Lower leg skin (tissue), 4 donors: Measurements from ENCODE around the gene TFDP2. TPM values are rescaled to one million over a fixed set of nuclear protein-coding genes. Genes with fewer than 3 reads are reported as not detected.
"Not testable (repeated sequence)": the region's sequence is repeated elsewhere in the genome, so short reads cannot be mapped to it uniquely, and the experiment has no call there.

Experiments
- DNase-seq, 2 donors: peaks; one replicate each; pipeline ENCODE4 v3.0.0-alpha.2; 2019; ENCODE audit warnings: low spot score in 2 of 2
- H3K4me3 ChIP-seq: fragments of 200-600 bp; sonication (generic); 2 replicates; pipeline ENCODE4 v1.5.1; 2017; ENCODE audit warnings: mild to moderate bottlenecking, low read depth; ENCODE audit not compliant: poor library complexity, severe bottlenecking
- POLR2A ChIP-seq, 2 donors: fragments of 450-650 bp; IDR thresholded peaks; one replicate each; pipeline ENCODE4 v1.6.1; 2016 to 2017; ENCODE audit warnings: antibody characterized with exemption in 2 of 2, mild to moderate bottlenecking in 1 of 2, moderate library complexity in 1 of 2
- WGBS, 2 donors: methylation state at CpG; one replicate each; pipeline ENCODE4 v1.1.5; 2018; 5-methylcytosine and 5-hydroxymethylcytosine counted together
- intact Hi-C: fragments of 100-400 bp; cut with DNase I; formaldehyde crosslinking; loops from one replicate; pipeline ENCODE4 v1.15.0; 2023; ENCODE audit warnings: low total_unique reads
- total RNA-seq, 4 donors: library from RNA; depleted of rRNA; stranded (reverse); fragments of >200 nt; gene quantifications; one replicate each; pipeline ENCODE4 v1.1.0, GENCODE V29; 2016
- TF ChIP-seq, protein P1 (sequence below), 3 donors: fragments of 450-650 bp; IDR thresholded peaks; one replicate each; pipeline ENCODE4 v1.5.1; 2016; ENCODE audit warnings: antibody characterized with exemption in 3 of 3, mild to moderate bottlenecking in 3 of 3, moderate library complexity in 2 of 3

Gene TFDP2
- total RNA-seq, 4 donors from 2014 or later, result 38.6 to 84.7 (median 61.5) TPM

DNA sequence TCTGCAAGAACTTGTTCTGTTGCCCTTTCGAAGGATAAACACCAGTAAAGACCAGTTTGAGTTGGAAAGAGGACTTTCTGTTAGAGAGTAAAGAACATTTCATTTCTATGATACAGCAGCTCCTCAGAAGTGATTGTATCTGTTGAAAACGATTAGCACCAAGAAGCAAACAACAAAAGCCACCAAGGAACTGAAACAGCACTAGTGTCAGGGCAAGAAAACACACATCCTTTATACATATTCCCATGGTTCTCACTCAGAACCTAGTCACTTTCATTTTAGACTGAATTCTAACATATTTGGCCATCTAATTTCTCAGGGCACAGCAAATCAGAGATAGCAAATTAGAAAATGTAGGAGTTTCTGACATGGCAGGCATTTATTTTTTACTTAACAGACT, 156.8 kb downstream of the TFDP2 start:
- WGBS, 2 donors, result 55 to 60% methylated on average over 2 of the region's 2 CpGs
- H3K4me3 ChIP-seq, result no peak overlapping the region
- no peak for DNase-seq
- intact Hi-C loops, result no loop called here
- TF ChIP-seq, protein P1, sequence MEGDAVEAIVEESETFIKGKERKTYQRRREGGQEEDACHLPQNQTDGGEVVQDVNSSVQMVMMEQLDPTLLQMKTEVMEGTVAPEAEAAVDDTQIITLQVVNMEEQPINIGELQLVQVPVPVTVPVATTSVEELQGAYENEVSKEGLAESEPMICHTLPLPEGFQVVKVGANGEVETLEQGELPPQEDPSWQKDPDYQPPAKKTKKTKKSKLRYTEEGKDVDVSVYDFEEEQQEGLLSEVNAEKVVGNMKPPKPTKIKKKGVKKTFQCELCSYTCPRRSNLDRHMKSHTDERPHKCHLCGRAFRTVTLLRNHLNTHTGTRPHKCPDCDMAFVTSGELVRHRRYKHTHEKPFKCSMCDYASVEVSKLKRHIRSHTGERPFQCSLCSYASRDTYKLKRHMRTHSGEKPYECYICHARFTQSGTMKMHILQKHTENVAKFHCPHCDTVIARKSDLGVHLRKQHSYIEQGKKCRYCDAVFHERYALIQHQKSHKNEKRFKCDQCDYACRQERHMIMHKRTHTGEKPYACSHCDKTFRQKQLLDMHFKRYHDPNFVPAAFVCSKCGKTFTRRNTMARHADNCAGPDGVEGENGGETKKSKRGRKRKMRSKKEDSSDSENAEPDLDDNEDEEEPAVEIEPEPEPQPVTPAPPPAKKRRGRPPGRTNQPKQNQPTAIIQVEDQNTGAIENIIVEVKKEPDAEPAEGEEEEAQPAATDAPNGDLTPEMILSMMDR (IDR thresholded peaks at IDR 0.05), result no peak
- TF ChIP-seq POLR2A (IDR thresholded peaks at IDR 0.05), result no peak

DNA sequence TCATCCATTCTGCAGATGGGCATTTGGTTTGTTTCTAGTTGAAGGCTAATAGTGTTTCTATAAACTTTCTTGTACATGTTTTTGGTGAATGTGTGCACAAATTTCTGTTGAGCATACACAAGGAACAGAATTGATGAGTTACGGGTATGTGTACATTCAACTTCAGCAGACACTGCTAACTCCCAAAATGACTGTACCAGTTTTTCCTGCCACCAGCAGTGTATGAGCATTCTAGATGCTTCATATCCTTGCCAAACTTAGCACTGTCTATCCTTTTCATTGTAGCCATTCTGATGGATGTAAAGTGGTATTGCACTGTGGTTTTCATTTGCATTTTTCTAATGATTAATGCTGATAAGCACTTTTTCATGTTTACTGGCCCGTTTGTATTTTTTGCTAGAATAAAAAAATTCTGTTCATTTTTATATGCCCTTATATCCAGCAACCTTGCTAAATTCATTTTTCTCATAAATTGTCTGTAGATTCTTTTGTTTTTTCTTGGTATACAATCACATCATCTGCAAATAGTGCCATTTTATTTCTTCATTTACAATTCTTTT, 162.7 kb downstream of the TFDP2 start:
- WGBS, 2 donors, result 70 to 76% methylated on average over 2 of the region's 2 CpGs
- no peak overlapping the region for H3K4me3 ChIP-seq
- intact Hi-C loops, result no loop called here
- no peak for DNase-seq
- TF ChIP-seq POLR2A (IDR thresholded peaks at IDR 0.05), result no peak
- TF ChIP-seq, protein P1 (IDR thresholded peaks at IDR 0.05), result no peak

DNA sequence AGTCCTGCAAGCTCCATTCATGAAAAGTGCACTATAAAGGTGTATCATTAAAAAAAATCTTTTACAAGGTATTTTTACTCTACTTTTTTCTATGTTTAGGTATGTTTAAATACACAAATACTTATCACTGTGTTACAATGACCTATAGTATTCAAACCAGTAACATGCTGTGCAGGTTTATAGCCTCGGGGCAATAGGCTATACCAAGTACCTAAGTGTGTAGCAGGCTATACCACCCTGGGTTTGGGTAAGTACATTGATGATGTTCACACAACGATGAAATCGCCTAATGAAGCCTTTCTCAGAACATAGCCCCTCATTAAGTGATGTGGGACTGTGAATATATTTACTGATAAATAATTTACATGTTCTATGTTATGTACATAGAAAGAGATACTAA, 168.3 kb downstream of the TFDP2 start:
- no peak for DNase-seq
- WGBS, 2 donors, result 92 to 93% methylated on average over 3 of the region's 3 CpGs
- intact Hi-C loops, result no loop called here
- TF ChIP-seq, protein P1 (IDR thresholded peaks at IDR 0.05), result no peak
- TF ChIP-seq POLR2A (IDR thresholded peaks at IDR 0.05), result no peak
- no peak overlapping the region for H3K4me3 ChIP-seq

DNA sequence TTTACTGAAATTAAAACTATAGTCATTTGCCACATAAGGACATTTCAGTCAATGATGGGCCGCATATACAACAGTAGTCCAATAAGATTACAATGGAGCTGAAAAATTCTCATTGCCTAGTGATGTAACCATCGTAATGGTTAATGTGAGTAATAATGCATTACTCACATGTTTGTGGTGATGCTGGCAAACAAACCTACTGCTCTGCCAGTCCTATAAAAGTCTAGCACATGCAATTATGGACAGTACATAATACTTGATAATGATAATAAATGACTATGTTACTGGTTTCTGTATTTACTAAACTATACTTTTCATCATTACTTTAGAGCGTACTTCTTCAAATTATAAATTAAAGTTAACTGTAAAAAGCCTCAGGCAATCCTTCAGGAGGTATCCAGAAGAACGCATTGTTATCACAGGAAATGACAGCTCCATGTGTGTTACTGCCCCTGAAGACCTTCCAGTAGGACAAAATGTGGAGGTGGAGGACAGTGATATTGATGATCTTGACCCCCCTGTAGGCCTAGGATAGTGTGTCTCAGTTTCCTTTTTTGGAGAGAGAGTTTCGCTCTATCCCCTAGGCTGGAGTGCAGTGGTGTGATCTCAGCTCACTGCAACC, 170.2 kb downstream of the TFDP2 start:
- intact Hi-C loops, result no loop called here
- 54 to 60% methylated on average over 5 of the region's 5 CpGs for WGBS, 2 donors
- no peak for DNase-seq
- H3K4me3 ChIP-seq, result no peak overlapping the region
- TF ChIP-seq POLR2A (IDR thresholded peaks at IDR 0.05), result no peak
- TF ChIP-seq, protein P1 (IDR thresholded peaks at IDR 0.05), result no peak

DNA sequence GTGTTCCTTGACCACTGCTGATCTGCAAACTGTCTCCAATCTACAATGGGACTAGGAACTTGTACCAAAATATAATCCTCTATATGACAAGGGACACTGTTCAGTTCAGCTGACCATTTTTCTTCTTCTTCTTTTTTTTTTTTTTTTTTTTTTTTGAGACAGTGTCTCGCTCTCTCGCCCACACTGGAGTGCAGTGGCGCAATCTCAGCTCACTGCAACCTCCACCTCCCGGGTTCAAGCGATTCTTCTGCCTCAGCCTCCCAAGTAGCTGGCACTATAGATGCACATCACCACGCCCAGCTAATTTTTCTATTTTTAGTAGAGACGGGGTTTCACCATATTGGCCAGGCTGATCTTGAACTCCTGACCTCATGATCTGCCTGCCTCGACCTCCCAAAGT, 174.6 kb downstream of the TFDP2 start:
- WGBS, 2 donors, result 90 to 93% methylated on average over 8 of the region's 8 CpGs
- DNase-seq, intact Hi-C loops: not testable (repeated sequence)

DNA sequence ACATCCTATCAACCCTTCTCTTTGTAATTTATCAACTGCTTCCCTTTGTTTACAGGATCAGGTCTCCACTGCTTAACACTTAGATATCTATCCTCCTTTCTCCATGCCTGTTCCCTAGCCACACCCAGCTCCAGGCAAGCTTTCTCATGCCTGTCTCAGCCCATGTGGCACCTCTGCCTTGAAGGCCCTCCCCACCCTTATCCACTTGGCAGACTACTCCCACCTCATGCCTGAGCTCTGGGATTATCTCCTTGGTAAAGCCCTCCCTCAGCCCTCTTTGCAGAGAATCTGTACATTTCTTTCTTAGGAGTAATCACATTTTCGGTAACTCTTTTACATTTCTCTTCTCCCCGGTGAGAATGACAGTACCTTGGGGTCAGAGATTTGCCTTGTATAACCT, 176.9 kb downstream of the TFDP2 start:
- TF ChIP-seq, protein P1 (IDR thresholded peaks at IDR 0.05), result no peak
- no peak for TF ChIP-seq POLR2A (IDR thresholded peaks at IDR 0.05)
- intact Hi-C loops, result no loop called here
- WGBS, 2 donors, result 47 to 63% methylated on average over 2 of the region's 2 CpGs

More for the DNA sequence above, 174.6 kb downstream of the TFDP2 start:
- not testable (repeated sequence) for H3K4me3 ChIP-seq

More for the DNA sequence above, 176.9 kb downstream of the TFDP2 start:
- peak in 1 of 2 donors; percentile 39 for DNase-seq
- no peak overlapping the region for H3K4me3 ChIP-seq
